BLaER1 (cell line): ENCODE measurements around the gene KDF1.
A peak's percentile ranks its signal among the peaks of the same experiment; 100 is the strongest.
"Not testable (repeated sequence)": the region's sequence is repeated elsewhere in the genome, so short reads cannot be mapped to it uniquely, and the experiment has no call there.

Experiments
- H3K27ac ChIP-seq: shearing (Covaris generic); formaldehyde crosslinking; 2 replicates; pipeline ENCODE4 v1.8.1; 2022
- H3K27me3 ChIP-seq: shearing (Covaris generic); formaldehyde crosslinking; 2 replicates; pipeline ENCODE4 v1.8.1; 2022
- H3K36me3 ChIP-seq: shearing (Covaris generic); formaldehyde crosslinking; 2 replicates; pipeline ENCODE4 v1.8.1; 2022
- H3K4me1 ChIP-seq: shearing (Covaris generic); formaldehyde crosslinking; 2 replicates; pipeline ENCODE4 v1.8.1; 2022
- H3K4me2 ChIP-seq: shearing (Covaris generic); formaldehyde crosslinking; 2 replicates; pipeline ENCODE4 v1.8.1; 2022
- H3K4me3 ChIP-seq: shearing (Covaris generic); formaldehyde crosslinking; 2 replicates; pipeline ENCODE4 v1.8.1; 2022
- H3K9ac ChIP-seq: shearing (Covaris generic); formaldehyde crosslinking; 2 replicates; pipeline ENCODE4 v1.8.1; 2022
- H3K9me3 ChIP-seq: shearing (Covaris generic); formaldehyde crosslinking; 2 replicates; pipeline ENCODE4 v1.8.1; 2022
- H4K20me1 ChIP-seq: shearing (Covaris generic); formaldehyde crosslinking; 2 replicates; pipeline ENCODE4 v1.8.1; 2022
- Cebpa-rat ChIP-seq: shearing (Covaris generic); IDR thresholded peaks from 2 replicates; pipeline ENCODE4 v1.8.1; 2022

Gene KDF1

DNA sequence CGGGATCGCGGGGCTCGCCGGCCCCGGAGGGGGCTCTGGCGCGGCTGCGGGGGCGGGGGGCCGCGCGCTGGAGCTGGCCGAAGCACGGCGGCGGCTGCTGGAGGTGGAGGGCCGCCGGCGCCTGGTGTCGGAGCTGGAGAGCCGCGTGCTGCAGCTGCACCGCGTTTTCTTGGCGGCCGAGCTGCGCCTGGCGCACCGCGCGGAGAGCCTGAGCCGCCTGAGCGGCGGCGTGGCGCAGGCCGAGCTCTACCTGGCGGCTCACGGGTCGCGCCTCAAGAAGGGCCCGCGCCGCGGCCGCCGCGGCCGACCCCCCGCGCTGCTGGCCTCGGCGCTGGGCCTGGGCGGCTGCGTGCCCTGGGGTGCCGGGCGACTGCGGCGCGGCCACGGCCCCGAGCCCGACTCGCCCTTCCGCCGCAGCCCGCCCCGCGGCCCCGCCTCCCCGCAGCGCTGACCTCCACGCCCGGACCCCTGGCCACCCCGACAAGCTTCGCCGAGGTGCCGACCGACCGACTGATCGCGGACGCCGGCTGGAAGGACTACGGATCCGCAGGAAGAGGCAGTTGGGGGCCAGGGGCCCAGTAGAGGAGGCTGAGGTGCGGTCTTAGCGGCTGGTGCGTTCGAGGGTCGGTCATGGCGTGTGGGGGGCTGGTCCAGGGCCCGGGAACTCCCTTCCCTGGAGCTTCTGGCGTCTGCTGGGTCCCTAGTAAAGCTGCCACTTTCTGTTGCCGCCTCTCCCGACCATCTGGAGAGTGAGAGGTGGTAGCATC, 33.9 kb upstream of the KDF1 start:
- TF ChIP-seq Cebpa-rat: no peak
- H3K9me3 ChIP-seq: no peaks in the 10 kb centered on the region
- 0 out of 2 replicates have a peak, but pooled peaks cover 12% of the 10 kb centered on the region for H4K20me1 ChIP-seq
- peak overlapping the region; percentile 26; the same call in 1 of the 2 replicates for H3K27ac ChIP-seq
- H3K4me1 ChIP-seq: peaks cover 38% of the 10 kb centered on the region
- peak overlapping the region; percentile 59 for H3K9ac ChIP-seq
- no peaks in the 10 kb centered on the region for H3K36me3 ChIP-seq
- H3K4me2 ChIP-seq: peak overlapping the region; percentile 100
- peaks cover 49% of the 10 kb centered on the region for H3K27me3 ChIP-seq
- peak overlapping the region; percentile 76 for H3K4me3 ChIP-seq

- peak within 1 kb of the TSS; percentile 26; the same call in 1 of the 2 replicates for H3K27ac ChIP-seq
Measured at GRCh38 chr1:26993237-26994019, 33.2 kb upstream of the KDF1 start, which contains the start of gene TRNP1. TRNP1 (plus strand) TSS chr1:26993692; CDS start chr1:26993787, 95 bp downstream.

DNA sequence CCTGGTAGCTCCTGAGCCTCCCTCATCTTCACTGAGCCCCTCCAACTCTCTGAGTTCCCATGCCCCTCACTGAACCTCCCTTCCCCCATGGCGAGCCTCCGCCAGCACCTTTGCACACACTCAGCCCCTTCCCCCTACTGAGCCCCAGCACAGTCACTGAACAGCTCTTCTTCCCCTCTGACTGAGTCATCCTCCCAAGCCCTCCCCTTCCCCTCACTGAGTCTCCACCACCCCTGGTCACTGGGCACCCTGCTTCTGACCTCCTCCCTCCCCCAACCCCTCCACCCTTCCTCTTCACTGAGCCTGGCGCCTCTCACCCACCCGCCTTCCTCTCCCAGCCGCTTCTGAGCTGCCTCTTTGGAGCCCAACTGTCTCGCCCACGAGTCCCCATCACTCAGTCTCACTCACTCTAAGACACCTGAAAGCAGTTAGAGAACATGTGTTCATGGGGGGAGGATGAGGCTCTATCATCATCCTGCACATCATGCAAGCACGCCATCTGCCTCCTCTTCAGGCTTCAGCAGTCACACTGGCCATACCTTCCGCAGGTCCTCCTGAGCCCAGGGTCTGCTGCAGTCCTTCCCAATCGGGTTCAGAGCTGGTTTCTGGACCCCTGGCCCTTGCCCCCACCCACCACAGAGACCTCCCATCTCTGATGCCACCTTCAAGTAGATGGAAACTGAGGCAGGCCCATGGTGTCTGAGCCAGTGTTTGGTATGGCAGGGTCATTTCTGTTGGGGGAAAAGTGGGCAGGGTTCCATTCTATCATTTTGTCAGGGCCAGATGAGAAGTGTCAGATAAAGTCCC, 31.2 kb upstream of the KDF1 start:
- Histone ChIP-seq H3K9me3 (no peaks in the 10 kb centered on the region), H3K4me1 (peaks cover 33% of the 10 kb centered on the region), H3K36me3 (no peaks in the 10 kb centered on the region), H3K4me3 (no peak overlapping the region), H3K4me2 (no peak overlapping the region), H4K20me1 (0 out of 2 replicates have a peak, but pooled peaks cover 12% of the 10 kb centered on the region), H3K27ac (no peak overlapping the region), H3K9ac (no peak overlapping the region), H3K27me3 (peaks cover 39% of the 10 kb centered on the region)
- TF ChIP-seq Cebpa-rat: no peak

More at GRCh38 chr1:26993237-26994019, 33.2 kb upstream of the KDF1 start, which contains the start of gene TRNP1:
- Histone ChIP-seq H3K9ac (peak within 1 kb of the TSS; percentile 59), H3K4me2 (peak within 1 kb of the TSS; percentile 100), H3K9me3 (no peaks in the 10 kb centered on the region), H3K4me3 (peak within 1 kb of the TSS; percentile 76), H3K27me3 (peaks cover 49% of the 10 kb centered on the region), H4K20me1 (0 out of 2 replicates have a peak, but pooled peaks cover 12% of the 10 kb centered on the region), H3K36me3 (no peaks in the 10 kb centered on the region), H3K4me1 (peaks cover 39% of the 10 kb centered on the region)
- TF ChIP-seq Cebpa-rat: no peak

DNA sequence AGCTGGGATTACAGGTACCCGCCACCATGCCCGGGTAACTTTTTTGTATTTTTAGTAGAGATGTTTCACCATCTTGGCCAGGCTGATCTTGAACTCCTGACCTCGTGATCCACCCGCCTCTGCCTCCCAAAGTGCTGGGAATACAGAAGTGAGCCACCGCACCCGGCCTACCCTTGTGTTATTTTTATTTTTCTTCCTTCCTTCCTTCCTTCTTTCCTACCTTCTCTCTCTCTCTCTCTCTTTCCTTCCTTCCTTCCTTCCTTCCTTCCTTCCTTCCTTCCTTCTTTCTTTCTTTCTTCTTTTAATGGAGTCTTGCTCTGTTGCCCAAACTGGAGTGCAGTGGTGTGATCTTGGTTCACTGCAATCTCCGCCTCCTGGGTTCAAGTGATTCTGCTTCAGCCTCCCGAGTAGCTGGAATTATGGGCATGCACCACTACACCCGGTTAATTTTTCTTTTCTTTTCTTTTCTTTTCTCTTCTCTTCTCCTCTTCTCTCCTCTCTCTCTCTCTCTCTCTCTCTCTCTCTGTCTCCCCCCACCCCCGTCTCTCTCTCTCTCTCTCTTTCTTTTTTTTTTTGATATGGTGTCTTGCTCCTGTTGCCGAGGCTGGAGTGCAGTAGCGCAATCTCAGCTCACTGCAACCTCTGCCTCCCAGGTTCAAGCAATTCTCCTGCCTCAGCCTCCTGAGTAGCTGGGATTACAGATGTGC, 29.3 kb upstream of the KDF1 start:
- not testable (repeated sequence) for H3K9me3 ChIP-seq, H4K20me1 ChIP-seq, H3K4me3 ChIP-seq, H3K36me3 ChIP-seq, H3K27ac ChIP-seq, H3K9ac ChIP-seq
- peaks cover 29% of the 10 kb centered on the region for H3K4me1 ChIP-seq
- 0 out of 2 replicates have a peak overlapping the region, but pooled peaks have one; percentile 14 for H3K4me2 ChIP-seq
- H3K27me3 ChIP-seq: peaks cover 19% of the 10 kb centered on the region

DNA sequence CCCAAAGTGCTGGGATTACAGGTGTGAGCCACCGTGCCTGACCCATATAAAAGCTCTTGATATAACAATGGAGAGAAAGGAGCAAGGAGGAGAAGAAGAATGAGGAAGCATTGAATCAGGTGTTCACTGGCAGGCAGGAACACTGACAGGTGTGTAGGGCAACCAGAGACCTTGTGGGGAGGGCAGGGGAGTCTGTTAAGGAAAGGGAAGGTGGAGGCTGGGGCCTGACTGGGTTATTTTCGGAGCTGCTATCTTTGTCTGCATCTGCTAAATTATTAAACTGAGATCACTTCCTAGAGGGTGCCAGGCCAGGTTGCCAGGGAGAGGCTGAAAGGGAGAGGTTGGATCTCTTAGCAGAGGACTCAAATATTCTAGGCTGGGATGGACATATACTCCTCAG, 26.4 kb upstream of the KDF1 start:
- H3K27ac ChIP-seq: no peak overlapping the region
- no peaks in the 10 kb centered on the region for H3K9me3 ChIP-seq
- peaks cover 17% of the 10 kb centered on the region for H3K4me1 ChIP-seq
- H3K27me3 ChIP-seq: no peaks in the 10 kb centered on the region
- no peak for TF ChIP-seq Cebpa-rat
- no peaks in the 10 kb centered on the region for H3K36me3 ChIP-seq
- H3K9ac ChIP-seq: no peak overlapping the region
- no peaks in the 10 kb centered on the region for H4K20me1 ChIP-seq
- H3K4me3 ChIP-seq: no peak overlapping the region
- peak overlapping the region; percentile 22; the same call in 1 of the 2 replicates for H3K4me2 ChIP-seq

GRCh38 chr1:26984291-26984690, 24.0 kb upstream of the KDF1 start:
- H3K9ac ChIP-seq: no peak overlapping the region
- H3K9me3 ChIP-seq: no peaks in the 10 kb centered on the region
- H3K4me1 ChIP-seq: peaks cover 9% of the 10 kb centered on the region
- no peak overlapping the region for H3K4me2 ChIP-seq
- no peaks in the 10 kb centered on the region for H4K20me1 ChIP-seq
- no peaks in the 10 kb centered on the region for H3K27me3 ChIP-seq
- H3K4me3 ChIP-seq: no peak overlapping the region
- no peak overlapping the region for H3K27ac ChIP-seq
- H3K36me3 ChIP-seq: no peaks in the 10 kb centered on the region
- TF ChIP-seq Cebpa-rat: no peak

GRCh38 chr1:26983863-26984262, 23.6 kb upstream of the KDF1 start:
- Histone ChIP-seq H4K20me1 (no peaks in the 10 kb centered on the region), H3K9me3 (no peaks in the 10 kb centered on the region), H3K4me2 (no peak overlapping the region), H3K27ac (no peak overlapping the region), H3K4me3 (no peak overlapping the region), H3K36me3 (no peaks in the 10 kb centered on the region), H3K4me1 (peaks cover 7% of the 10 kb centered on the region; the same call in 1 of the 2 replicates), H3K9ac (no peak overlapping the region), H3K27me3 (no peaks in the 10 kb centered on the region)
- no peak for TF ChIP-seq Cebpa-rat

DNA sequence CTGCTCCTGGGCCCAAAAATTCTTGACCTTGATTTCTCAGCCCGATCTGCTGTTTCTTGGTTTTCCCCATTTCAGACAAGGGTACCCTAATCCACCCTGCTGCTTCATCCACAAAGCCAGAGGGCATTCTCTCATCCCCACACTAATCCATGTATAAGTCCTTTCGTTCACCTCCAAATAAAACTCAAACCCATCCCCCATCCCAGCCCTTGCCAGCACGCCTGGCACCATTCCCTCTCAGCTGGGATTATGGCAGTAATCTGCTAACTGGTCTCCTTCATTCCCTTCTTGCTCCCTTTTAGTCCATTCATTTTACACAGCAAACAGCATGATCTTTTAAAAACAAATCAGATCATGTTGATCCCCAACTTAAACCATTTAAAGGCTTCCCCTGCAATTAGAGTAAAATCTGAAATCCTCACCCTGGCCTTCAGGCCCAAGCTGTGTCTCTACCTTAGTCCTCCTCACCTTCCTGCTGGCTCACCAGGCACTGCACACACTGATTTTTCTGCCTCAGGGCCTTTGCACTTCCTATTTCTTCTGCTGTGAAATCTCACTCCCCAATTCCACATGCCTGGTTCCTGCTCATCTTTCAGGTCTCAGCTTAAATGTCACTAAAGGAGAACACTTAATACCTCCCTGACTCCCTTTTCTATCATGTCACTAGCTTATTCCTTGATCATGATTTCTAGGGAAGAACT, 21.0 kb upstream of the KDF1 start:
- Histone ChIP-seq H3K4me1 (no peaks in the 10 kb centered on the region), H4K20me1 (no peaks in the 10 kb centered on the region), H3K9ac (no peak overlapping the region), H3K4me2 (no peak overlapping the region), H3K27me3 (no peaks in the 10 kb centered on the region), H3K27ac (no peak overlapping the region), H3K36me3 (no peaks in the 10 kb centered on the region), H3K4me3 (no peak overlapping the region), H3K9me3 (no peaks in the 10 kb centered on the region)
- TF ChIP-seq Cebpa-rat: no peak
